Measurements from ENCODE around the gene MTCL1.

- no peak for TF ChIP-seq CTCF (conservative IDR thresholded peaks at IDR 0.05)
- no peak for TF ChIP-seq ZFX (IDR thresholded peaks at IDR 0.05)
Observed at GRCh38 chr18:8766559-8767293, 61.4 kb downstream of the MTCL1 start.
